GM19035 (cell line): ENCODE results near the gene SLC9A8.

Experiments
- ATAC-seq: cut with Tn5 transposase; IDR thresholded peaks from one replicate; pipeline ENCODE4 v1.9.1; 2021; ENCODE audit not compliant: unreplicated experiment

Gene SLC9A8

GRCh38 chr20:49871391-49871948 is 58.8 kb downstream of the SLC9A8 start:
- no peak for ATAC-seq

GRCh38 chr20:49872056-49872455 is 59.4 kb downstream of the SLC9A8 start:
- no peak for ATAC-seq

DNA sequence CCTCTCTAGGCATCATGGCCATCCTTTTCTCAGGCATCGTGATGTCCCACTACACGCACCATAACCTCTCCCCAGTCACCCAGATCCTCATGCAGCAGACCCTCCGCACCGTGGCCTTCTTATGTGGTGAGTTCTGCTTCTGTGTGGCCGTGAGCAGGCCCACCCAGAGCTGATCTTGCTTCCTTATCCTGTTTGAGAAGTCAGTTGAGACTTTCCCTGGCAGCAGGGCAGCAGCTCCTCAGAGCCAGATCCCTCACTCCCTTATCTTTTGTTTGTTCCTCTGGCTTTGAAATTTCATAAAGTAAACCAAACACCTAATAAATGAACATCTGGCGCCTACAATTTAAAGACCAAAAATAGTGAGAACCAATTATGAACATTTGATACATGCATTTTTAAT is 62.1 kb downstream of the SLC9A8 start:
- no peak for ATAC-seq

GRCh38 chr20:49877386-49877921 is 64.8 kb downstream of the SLC9A8 start:
- no peak for ATAC-seq

GRCh38 chr20:49878977-49879376 is 66.3 kb downstream of the SLC9A8 start:
- no peak for ATAC-seq

DNA sequence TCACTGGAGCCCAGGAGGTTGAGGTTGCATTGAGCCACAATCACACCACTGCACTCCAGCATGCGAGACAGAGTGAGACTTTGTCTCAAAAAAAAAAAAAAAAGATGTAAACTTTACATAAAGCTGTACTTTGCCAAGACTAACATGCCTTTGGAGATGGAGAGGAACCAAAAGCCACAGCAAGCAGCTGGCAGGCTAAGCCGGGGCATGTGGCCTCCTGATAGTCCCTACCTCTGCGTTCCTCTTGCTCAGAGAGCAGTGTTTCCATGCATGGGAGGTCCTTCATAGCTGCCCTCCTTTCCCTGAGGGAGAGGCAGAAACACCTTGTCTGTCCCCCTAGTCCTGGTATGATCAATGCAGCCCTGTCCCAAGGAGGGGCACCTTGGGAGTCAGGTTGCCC is 67.5 kb downstream of the SLC9A8 start:
- no peak for ATAC-seq

- no peak for ATAC-seq
Observed at GRCh38 chr20:49880724-49881445, 68.3 kb downstream of the SLC9A8 start.

GRCh38 chr20:49882171-49882970 is 69.7 kb downstream of the SLC9A8 start:
- no peak for ATAC-seq

DNA sequence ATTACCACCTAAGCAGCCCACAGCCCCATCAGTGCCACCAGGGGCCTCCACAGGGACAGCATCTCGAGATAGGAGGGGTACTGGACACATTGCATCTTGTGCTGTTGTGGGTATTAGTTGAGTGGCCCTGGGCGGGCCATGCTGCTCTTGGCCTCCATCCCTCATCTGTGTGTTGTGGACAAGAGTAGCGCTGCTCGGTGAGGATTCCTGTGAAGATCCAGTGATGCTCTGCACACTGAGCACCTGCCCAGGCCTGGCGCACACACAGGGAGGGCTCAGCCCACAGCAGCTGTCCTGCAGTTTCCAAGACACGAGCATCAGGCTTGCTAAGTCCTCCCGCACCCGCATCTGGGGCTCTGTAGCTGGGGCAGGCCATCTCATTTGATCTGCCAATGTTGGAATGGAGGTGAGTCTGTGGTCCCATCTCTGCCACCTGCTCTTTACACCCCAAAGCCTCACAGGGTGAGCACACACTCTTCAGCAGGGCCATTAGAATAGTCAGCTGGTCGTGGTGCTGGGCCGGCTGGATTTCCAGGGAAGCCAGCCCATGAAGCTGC is 70.7 kb downstream of the SLC9A8 start:
- ATAC-seq: no peak

GRCh38 chr20:49885558-49886332 is 73.1 kb downstream of the SLC9A8 start:
- no peak for ATAC-seq

DNA sequence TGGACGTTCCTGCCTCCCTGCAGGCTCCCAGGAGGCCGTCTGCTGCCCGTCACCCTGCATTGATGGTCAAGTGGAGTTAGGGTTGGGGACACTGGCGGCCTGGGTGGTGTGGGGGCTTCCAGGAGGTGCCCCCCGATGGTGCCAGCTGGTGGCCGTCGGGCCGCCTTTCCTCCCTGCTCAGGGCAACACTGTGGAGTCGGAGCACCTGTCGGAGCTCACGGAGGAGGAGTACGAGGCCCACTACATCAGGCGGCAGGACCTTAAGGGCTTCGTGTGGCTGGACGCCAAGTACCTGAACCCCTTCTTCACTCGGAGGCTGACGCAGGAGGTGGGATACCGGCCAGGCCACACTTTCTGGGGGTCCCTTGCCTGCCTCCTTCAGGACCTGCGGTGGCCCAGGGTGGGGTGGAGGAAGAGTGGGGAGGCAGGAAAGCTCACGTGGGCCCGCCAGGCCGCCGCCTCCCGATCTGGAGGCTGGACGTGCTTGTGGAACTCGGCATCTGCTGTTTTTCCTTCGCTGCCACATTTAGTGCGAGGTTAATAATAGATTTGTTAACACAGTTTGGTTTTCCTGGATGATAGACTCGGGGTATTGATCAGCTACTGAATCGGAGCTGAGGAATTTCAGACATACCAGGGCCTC is 74.1 kb downstream of the SLC9A8 start:
- no peak for ATAC-seq

GRCh38 chr20:49887251-49888211 is 74.9 kb downstream of the SLC9A8 start:
- ATAC-seq: no peak

- no peak for ATAC-seq
Observed at GRCh38 chr20:49888212-49889000, 75.8 kb downstream of the SLC9A8 start.

DNA sequence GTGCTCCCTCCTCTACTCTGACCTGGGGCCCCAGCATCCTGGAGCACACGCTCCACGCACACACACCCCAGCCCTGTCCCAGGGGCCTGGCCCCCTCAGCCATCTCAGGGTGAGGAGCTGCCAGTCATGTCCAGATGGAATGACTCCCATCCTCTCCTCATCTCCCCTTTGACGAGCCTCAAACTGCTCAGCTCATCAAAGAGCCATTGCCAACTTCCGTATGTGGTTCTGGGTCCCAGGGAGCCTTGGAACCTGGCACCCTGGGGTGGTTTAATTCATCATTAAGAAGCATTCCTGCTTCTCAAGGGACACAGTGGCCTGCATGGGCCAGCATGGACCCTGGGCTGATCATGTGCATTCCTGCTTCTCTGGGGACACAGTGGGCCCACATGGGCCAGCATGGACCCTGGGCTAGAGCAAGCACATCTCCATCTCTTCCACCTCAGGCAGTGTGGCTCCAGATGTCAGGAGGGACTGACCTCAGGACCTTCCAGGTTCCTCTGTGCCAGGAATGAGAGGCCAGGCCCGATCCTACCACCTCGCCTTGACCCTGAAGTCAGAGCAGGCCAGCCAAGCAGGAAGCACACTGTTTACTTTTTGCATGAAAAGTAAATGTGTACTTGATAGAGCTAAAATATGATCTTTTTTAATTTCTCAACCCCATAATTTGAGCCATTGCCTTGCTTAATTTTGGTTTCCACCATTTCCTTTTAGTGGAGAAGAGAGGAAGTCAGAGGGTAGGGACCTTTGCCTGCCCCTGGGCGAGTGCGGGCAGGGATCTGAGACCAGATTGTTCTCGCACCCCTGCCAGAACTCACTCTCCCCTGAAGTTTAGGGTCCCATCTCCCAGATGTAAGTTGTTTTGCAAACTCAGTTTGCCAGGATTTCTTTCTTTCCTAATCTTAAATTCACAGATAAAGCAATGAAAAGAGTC is 76.6 kb downstream of the SLC9A8 start:
- ATAC-seq: no peak

GRCh38 chr20:49889935-49890333 is 77.3 kb downstream of the SLC9A8 start:
- no peak for ATAC-seq

DNA sequence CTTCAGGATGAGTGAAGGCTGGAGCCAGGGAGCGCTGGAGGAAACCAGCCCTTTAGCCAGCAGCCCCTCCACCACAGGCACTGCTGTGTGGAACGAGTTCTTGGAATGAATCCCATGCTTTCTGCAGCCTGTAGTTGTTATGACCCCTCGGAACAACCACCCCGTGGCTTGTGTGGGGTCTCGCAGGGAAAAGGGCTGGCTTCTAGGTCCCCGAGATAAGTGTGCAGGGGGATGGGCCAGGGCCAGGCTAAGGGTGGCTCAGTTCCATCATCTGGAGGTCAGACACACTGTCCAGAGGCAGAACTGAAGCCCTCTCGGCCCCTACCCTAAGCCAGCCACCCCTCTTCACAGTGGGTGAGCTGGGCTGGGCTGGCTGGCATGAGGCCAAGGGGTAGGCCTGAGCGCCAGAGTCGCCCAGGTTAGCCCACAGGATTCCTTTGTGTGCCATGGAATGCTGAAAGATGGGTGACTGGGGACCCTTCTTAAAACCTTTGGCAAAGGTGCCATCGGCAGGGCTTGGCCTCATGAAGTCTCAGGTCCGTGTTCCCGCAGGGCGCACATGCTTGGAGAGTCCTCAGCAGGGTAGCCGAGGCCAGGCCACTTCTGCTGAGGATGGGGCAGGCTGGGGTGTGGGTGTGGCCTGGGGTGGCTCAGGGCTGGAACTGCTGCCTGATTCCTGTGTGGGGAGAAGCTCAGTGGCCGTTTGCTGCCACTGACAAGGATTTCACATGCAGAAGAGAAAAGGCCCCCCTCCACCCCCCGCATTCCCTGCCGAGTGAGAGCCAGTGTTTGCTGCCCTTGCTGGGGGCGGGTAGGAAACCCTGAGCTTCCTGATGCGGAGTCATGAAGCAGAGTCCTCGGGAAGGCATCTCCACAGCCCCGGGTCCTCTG is 78.1 kb downstream of the SLC9A8 start:
- ATAC-seq: no peak
